ENCODE measurements around the gene MYH11.

DNA sequence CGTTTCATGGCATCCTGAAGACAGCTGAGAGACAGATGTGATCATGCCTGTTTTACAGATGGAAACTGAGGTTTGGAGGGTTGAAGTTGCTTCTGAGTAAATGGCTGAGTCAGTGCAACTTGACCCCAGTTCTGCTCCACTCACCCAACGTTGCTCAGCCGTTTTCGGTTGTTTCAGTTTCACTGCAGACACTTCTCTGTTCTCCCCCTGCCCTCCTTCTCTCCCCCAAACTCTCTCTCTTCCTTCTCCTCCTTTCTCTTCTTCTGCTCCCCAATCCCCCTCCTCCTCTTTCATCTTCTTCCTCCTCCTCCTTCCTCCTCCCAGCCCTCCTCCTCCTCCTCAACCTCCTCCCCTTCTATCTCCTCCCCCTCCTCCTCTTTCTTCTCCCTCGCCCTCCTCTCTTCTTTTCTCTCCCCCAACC lies 41.0 kb upstream of the MYH11 start:
- TF ChIP-seq, protein P1, sequence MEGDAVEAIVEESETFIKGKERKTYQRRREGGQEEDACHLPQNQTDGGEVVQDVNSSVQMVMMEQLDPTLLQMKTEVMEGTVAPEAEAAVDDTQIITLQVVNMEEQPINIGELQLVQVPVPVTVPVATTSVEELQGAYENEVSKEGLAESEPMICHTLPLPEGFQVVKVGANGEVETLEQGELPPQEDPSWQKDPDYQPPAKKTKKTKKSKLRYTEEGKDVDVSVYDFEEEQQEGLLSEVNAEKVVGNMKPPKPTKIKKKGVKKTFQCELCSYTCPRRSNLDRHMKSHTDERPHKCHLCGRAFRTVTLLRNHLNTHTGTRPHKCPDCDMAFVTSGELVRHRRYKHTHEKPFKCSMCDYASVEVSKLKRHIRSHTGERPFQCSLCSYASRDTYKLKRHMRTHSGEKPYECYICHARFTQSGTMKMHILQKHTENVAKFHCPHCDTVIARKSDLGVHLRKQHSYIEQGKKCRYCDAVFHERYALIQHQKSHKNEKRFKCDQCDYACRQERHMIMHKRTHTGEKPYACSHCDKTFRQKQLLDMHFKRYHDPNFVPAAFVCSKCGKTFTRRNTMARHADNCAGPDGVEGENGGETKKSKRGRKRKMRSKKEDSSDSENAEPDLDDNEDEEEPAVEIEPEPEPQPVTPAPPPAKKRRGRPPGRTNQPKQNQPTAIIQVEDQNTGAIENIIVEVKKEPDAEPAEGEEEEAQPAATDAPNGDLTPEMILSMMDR (conservative IDR thresholded peaks at IDR 0.05 in 1 of 2, IDR thresholded peaks at IDR 0.05 in 1 of 2; ENCODE audit: low read depth in 1 of 2, low read length in 2 of 2) = no peak
- no peak for TF ChIP-seq EZH2 (IDR thresholded peaks at IDR 0.05; ENCODE audit: low read length, missing control alignments)

All from fibroblast of lung (primary cell).